ENCODE measurements around the gene NEAT1. TPM values are rescaled to one million over a fixed set of nuclear protein-coding genes. Genes with fewer than 3 reads are reported as not detected.

Gene NEAT1
- total RNA-seq, 4 donors from 2014 or later = 30.6 to 705 (median 357) TPM

- Histone ChIP-seq H3K36me3 (peaks cover 12 to 55% (median 12%) of the 10 kb centered on the region in 3 donors), H3K4me3 (peak overlapping the region in 2 of 4 donors; percentile 86 to 91), H3K4me1 (peaks cover 59 to 74% (median 69%) of the 10 kb centered on the region in 3 donors), H3K9me3 (no peaks in the 10 kb centered on the region), H3K27ac (peak overlapping the region; percentile 33 to 99 (median 74)), H3K27me3 (no peaks in the 10 kb centered on the region)
- WGBS, 2 donors = 50 to 60% methylated on average over 1 of the region's 20 CpGs
- intact Hi-C loops (cut with DNase I) = no loop called here
- TF ChIP-seq CTCF (IDR thresholded peaks at IDR 0.05) (no peak), POLR2A (IDR thresholded peaks at IDR 0.05) (no peak)
- no peak for DNase-seq
Measured at GRCh38 chr11:65389294-65389980, 33.2 kb upstream of the NEAT1 start.

- intact Hi-C loops (cut with DNase I) = no loop called here
- Histone ChIP-seq H3K27ac (peak overlapping the region; percentile 16 to 99 (median 74)), H3K27me3 (no peaks in the 10 kb centered on the region), H3K36me3 (peaks cover 12 to 63% (median 16%) of the 10 kb centered on the region in 3 donors), H3K4me3 (peak overlapping the region in 3 of 4 donors; percentile 20 to 91 (median 29)), H3K4me1 (peaks cover 56 to 65% (median 60%) of the 10 kb centered on the region in 3 donors), H3K9me3 (no peaks in the 10 kb centered on the region)
- TF ChIP-seq CTCF (IDR thresholded peaks at IDR 0.05) (no peak), POLR2A (IDR thresholded peaks at IDR 0.05) (no peak)
- 35 to 52% methylated on average over 5 to 15 of the region's 21 CpGs for WGBS, 2 donors
- DNase-seq = no peak
Measured at GRCh38 chr11:65390099-65390941, 32.3 kb upstream of the NEAT1 start.

GRCh38 chr11:65390996-65391395 is 31.6 kb upstream of the NEAT1 start:
- H3K27ac ChIP-seq = peak overlapping the region; percentile 16 to 99 (median 74)
- H3K36me3 ChIP-seq = peaks cover 14 to 70% (median 18%) of the 10 kb centered on the region in 3 donors
- DNase-seq = no peak
- intact Hi-C loops (cut with DNase I) = no loop called here
- H3K4me3 ChIP-seq = peak overlapping the region in 3 of 4 donors; percentile 20 to 91 (median 29)
- no peaks in the 10 kb centered on the region for H3K9me3 ChIP-seq
- 0 to 17% methylated on average over 1 of the region's 9 CpGs for WGBS, 2 donors
- H3K27me3 ChIP-seq = no peaks in the 10 kb centered on the region
- peaks cover 52 to 58% (median 53%) of the 10 kb centered on the region in 3 donors for H3K4me1 ChIP-seq
- TF ChIP-seq POLR2A (IDR thresholded peaks at IDR 0.05) (no peak), CTCF (IDR thresholded peaks at IDR 0.05) (peak in 1 of 6 experiments; percentile 12)

- intact Hi-C loops (cut with DNase I) = no loop called here
- Histone ChIP-seq H3K4me1 (peaks cover 44 to 49% (median 45%) of the 10 kb centered on the region in 3 donors), H3K27ac (peak overlapping the region in 2 of 4 donors; percentile 98 to 99), H3K36me3 (peaks cover 27 to 83% (median 31%) of the 10 kb centered on the region in 3 donors), H3K4me3 (no peak overlapping the region), H3K9me3 (no peaks in the 10 kb centered on the region), H3K27me3 (no peaks in the 10 kb centered on the region)
- DNase-seq = no peak
- whole genome bisulfite sequencing, 2 donors = 72 to 81% methylated on average over 9 of the region's 13 CpGs
- no peak for TF ChIP-seq POLR2A (IDR thresholded peaks at IDR 0.05)
- no peak for TF ChIP-seq CTCF (IDR thresholded peaks at IDR 0.05)
Measured at GRCh38 chr11:65392186-65392829, 30.3 kb upstream of the NEAT1 start.

Measured in esophagus squamous epithelium (tissue), 5 donors.